H9 (cell line): Measurements from ENCODE around the gene ARHGEF9. TPM values are rescaled to one million over a fixed set of nuclear protein-coding genes. Genes with fewer than 3 reads are reported as not detected.

Experiments used
- DNase-seq: peaks from one replicate; pipeline ENCODE4 v3.0.0-alpha.2; 2017
- H2AFZ ChIP-seq: one replicate; pipeline ENCODE4 v1.6.1; 2013; ENCODE audit warnings: mild to moderate bottlenecking, low read length, control low read depth, moderate library complexity
- H2AK5ac ChIP-seq: 2 replicates; pipeline ENCODE4 v1.6.1; 2013; ENCODE audit warnings: low read length, control low read depth, mixed read lengths; ENCODE audit not compliant: insufficient read length
- H2BK120ac ChIP-seq: one replicate; pipeline ENCODE4 v1.6.1; 2013; ENCODE audit warnings: low read depth, mild to moderate bottlenecking, low read length, control low read depth, inconsistent platforms; ENCODE audit not compliant: poor library complexity, severe bottlenecking
- H2BK12ac ChIP-seq: 2 replicates; pipeline ENCODE4 v1.6.1; 2013; ENCODE audit warnings: low read length, control low read depth, mixed read lengths, low read depth; ENCODE audit not compliant: insufficient read length
- H2BK15ac ChIP-seq: 2 replicates; pipeline ENCODE4 v1.6.1; 2013; ENCODE audit warnings: low read depth, low read length, control low read depth
- H2BK20ac ChIP-seq: one replicate; pipeline ENCODE4 v1.6.1; 2013; ENCODE audit warnings: low read depth, mild to moderate bottlenecking, low read length, control low read depth, inconsistent platforms; ENCODE audit not compliant: poor library complexity, severe bottlenecking
- H2BK5ac ChIP-seq: 2 replicates; pipeline ENCODE4 v1.6.1; 2013; ENCODE audit warnings: low read length, control low read depth, mixed read lengths; ENCODE audit not compliant: insufficient read length
- H3K14ac ChIP-seq: 2 replicates; pipeline ENCODE4 v1.6.1; 2013; ENCODE audit warnings: low read length, control low read depth; ENCODE audit not compliant: insufficient read depth
- H3K18ac ChIP-seq: 2 replicates; pipeline ENCODE4 v1.6.1; 2013; ENCODE audit warnings: low read depth, mild to moderate bottlenecking, mixed read lengths, low read length, control low read depth; ENCODE audit not compliant: insufficient read length
- H3K23ac ChIP-seq: 2 replicates; pipeline ENCODE4 v1.6.1; 2013; ENCODE audit warnings: low read length, control low read depth, mixed read lengths, low read depth; ENCODE audit not compliant: insufficient read length
- H3K23me2 ChIP-seq: 2 replicates; pipeline ENCODE4 v1.6.1; 2013; ENCODE audit warnings: low read depth, mild to moderate bottlenecking, mixed read lengths, low read length, control low read depth; ENCODE audit not compliant: insufficient read length, poor library complexity, severe bottlenecking
- H3K27ac ChIP-seq: 2 replicates; pipeline ENCODE4 v1.5.1; 2013; ENCODE audit warnings: low read length, control low read depth, mixed read lengths, low read depth; ENCODE audit not compliant: insufficient read length
- H3K27me3 ChIP-seq: 2 replicates; pipeline ENCODE4 v1.6.1; 2013; ENCODE audit warnings: low read length, control low read depth, inconsistent platforms; ENCODE audit not compliant: insufficient read depth
- H3K4ac ChIP-seq: 2 replicates; pipeline ENCODE4 v1.6.1; 2013; ENCODE audit warnings: low read depth, mild to moderate bottlenecking, control low read depth, inconsistent platforms, low read length, moderate library complexity
- H3K4me1 ChIP-seq: 2 replicates; pipeline ENCODE4 v1.6.1; 2013; ENCODE audit warnings: low read length, control low read depth, inconsistent platforms; ENCODE audit not compliant: insufficient read depth
- H3K4me2 ChIP-seq: 2 replicates; pipeline ENCODE4 v1.6.1; 2013; ENCODE audit warnings: low read length, control low read depth, mixed read lengths; ENCODE audit not compliant: insufficient read length, insufficient read depth
- H3K56ac ChIP-seq: 2 replicates; pipeline ENCODE4 v1.6.1; 2013; ENCODE audit warnings: low read depth, mild to moderate bottlenecking, mixed read lengths, low read length, control low read depth; ENCODE audit not compliant: insufficient read length
- H3K79me1 ChIP-seq: 2 replicates; pipeline ENCODE4 v1.6.1; 2013; ENCODE audit warnings: low read depth, mild to moderate bottlenecking, moderate library complexity, low read length, control low read depth, inconsistent platforms; ENCODE audit not compliant: insufficient read depth, poor library complexity, severe bottlenecking
- H3K79me2 ChIP-seq: 2 replicates; pipeline ENCODE4 v1.6.1; 2013; ENCODE audit warnings: low read length, control low read depth, inconsistent platforms; ENCODE audit not compliant: insufficient read depth
- H3K9ac ChIP-seq: 2 replicates; pipeline ENCODE4 v1.6.1; 2013; ENCODE audit warnings: low read length, control low read depth, mixed read lengths; ENCODE audit not compliant: insufficient read length; ENCODE audit errors: extremely low read depth
- H3K9me3 ChIP-seq: one replicate; pipeline ENCODE4 v1.6.1; 2013; ENCODE audit warnings: low read depth, low read length, inconsistent platforms; ENCODE audit not compliant: control insufficient read depth
- H3T11ph ChIP-seq: one replicate; pipeline ENCODE4 v1.6.1; 2013; ENCODE audit warnings: mild to moderate bottlenecking, low read length, control low read depth, inconsistent platforms
- H4K20me1 ChIP-seq: one replicate; pipeline ENCODE4 v1.6.1; 2013; ENCODE audit not compliant: control insufficient read depth, insufficient read length, insufficient read depth
- H4K5ac ChIP-seq: 2 replicates; pipeline ENCODE4 v1.6.1; 2013; ENCODE audit warnings: low read depth, mild to moderate bottlenecking, mixed read lengths, low read length, control low read depth; ENCODE audit not compliant: insufficient read length
- H4K8ac ChIP-seq: replicated peaks from 2 replicates; pipeline ENCODE4 v1.6.1; 2013; ENCODE audit warnings: low read length, control low read depth, mixed read lengths, low read depth; ENCODE audit not compliant: insufficient read length
- H4K91ac ChIP-seq: 2 replicates; pipeline ENCODE4 v1.6.1; 2013; ENCODE audit warnings: low read depth, mild to moderate bottlenecking, moderate library complexity, mixed read lengths, low read length, control low read depth; ENCODE audit not compliant: insufficient read length
- H3K27ac Mint-ChIP-seq, 3 experiments: 2 replicates in 2 of 3; 3 replicates in 1 of 3; pipeline ENCODE4 v1.8.0; 2020 to 2021; ENCODE audit warnings: mixed read lengths in 3 of 3, mild to moderate bottlenecking in 1 of 3, moderate library complexity in 1 of 3
- H3K27me3 Mint-ChIP-seq: 2 replicates; pipeline ENCODE4 v1.8.0; 2021; ENCODE audit warnings: low read depth, mild to moderate bottlenecking, moderate library complexity, mixed read lengths
- H3K36me3 Mint-ChIP-seq, 3 experiments: 2 replicates in 2 of 3; 3 replicates in 1 of 3; pipeline ENCODE4 v1.8.0; 2020 to 2021; ENCODE audit warnings: low read depth in 3 of 3, mixed read lengths in 3 of 3; ENCODE audit not compliant: insufficient read depth in 1 of 3
- H3K4me1 Mint-ChIP-seq, 2 experiments: 2 replicates each; pipeline ENCODE4 v1.8.0; 2020; ENCODE audit warnings: mixed read lengths in 2 of 2
- H3K4me3 Mint-ChIP-seq, 2 experiments: 2 replicates in 1 of 2; 3 replicates in 1 of 2; pipeline ENCODE4 v1.8.0; 2020 to 2021; ENCODE audit warnings: mild to moderate bottlenecking in 2 of 2, mixed read lengths in 2 of 2, moderate library complexity in 1 of 2
- H3K9me3 Mint-ChIP-seq, 2 experiments: 2 replicates in 1 of 2; 3 replicates in 1 of 2; pipeline ENCODE4 v1.8.0; 2020; ENCODE audit warnings: mild to moderate bottlenecking in 2 of 2, mixed read lengths in 2 of 2, moderate library complexity in 1 of 2
- WGBS: extraction: QIAGEN DNeasy Blood & Tissue Kit; methylation state at CpG from one replicate; pipeline ENCODE4 v1.1.7; 2013; ENCODE audit warnings: missing lambda C conversion rate, low lambda C conversion rate, mixed read lengths; ENCODE audit not compliant: insufficient read length; ENCODE audit errors: extremely low coverage; 5-methylcytosine and 5-hydroxymethylcytosine counted together
- total RNA-seq: library from RNA; stranded (reverse); gene quantifications from 2 replicates; pipeline ENCODE4 v1.2.1, GENCODE V29; 2021
- TF ChIP-seq, protein P1 (sequence below): fragments of 200-600 bp; sonication (generic); conservative IDR thresholded peaks from 3 replicates; pipeline ENCODE4 v1.8.0; 2021; ENCODE audit warnings: antibody characterized with exemption, mild to moderate bottlenecking

The ARHGEF9 gene
- total RNA-seq, 1 experiment from 2014 or later: 26.4 TPM

DNA sequence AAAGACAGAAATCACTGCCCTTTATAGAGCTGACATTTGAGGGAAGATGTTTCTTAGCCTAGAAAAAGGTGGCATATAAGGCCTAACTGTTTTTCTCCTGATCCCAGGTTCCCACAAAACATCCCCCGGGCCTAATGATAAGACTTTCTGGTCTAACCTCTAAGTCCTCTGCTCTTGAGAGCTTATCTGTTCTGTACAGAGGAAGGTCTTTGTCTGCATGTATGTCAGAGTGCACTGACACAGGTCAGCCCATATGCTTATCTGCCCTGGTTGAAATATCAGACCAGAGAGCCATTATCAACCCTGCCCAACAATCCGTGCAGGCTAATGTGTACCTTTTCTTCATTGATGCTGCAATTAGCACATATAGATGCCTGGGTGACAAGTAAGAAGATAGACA, 76.2 kb downstream of the ARHGEF9 start:
- Histone ChIP-seq H3K9me3 (peaks cover 38% of the 10 kb centered on the region), H3K27me3 (no peaks in the 10 kb centered on the region), H3K4me2 (no peak overlapping the region), H3K4ac (no peak overlapping the region), H3K23ac (no peak overlapping the region), H3K79me1 (no peaks in the 10 kb centered on the region), H3K27ac (no peak overlapping the region), H4K20me1 (no peaks in the 10 kb centered on the region), H4K8ac (no peak overlapping the region), H3K14ac (no peak overlapping the region), H4K91ac (no peak overlapping the region), H2BK120ac (no peak overlapping the region), H3K79me2 (no peaks in the 10 kb centered on the region), H3K18ac (no peak overlapping the region), H2AK5ac (no peak overlapping the region), H2BK12ac (no peak overlapping the region), H3K4me1 (no peaks in the 10 kb centered on the region), H2AFZ (no peak overlapping the region), H2BK15ac (no peak overlapping the region), H3K9ac (no peak overlapping the region), H4K5ac (no peak overlapping the region), H2BK5ac (no peak overlapping the region), H3K23me2 (no peaks in the 10 kb centered on the region), H3K56ac (no peak overlapping the region), H2BK20ac (no peak overlapping the region), H3T11ph (no peak overlapping the region)
- Mint-ChIP-seq H3K4me3 (no peak overlapping the region), H3K4me1 (peaks cover under 1 to 2% of the 10 kb centered on the region in 2 experiments; a peak in 1 of 4 replicates), H3K27me3 (no peaks in the 10 kb centered on the region), H3K36me3 (peaks cover 17 to 25% (median 20%) of the 10 kb centered on the region in 3 experiments), H3K27ac (no peak overlapping the region), H3K9me3 (peaks cover 61% of the 10 kb centered on the region in 2 experiments)
- TF ChIP-seq, protein P1, sequence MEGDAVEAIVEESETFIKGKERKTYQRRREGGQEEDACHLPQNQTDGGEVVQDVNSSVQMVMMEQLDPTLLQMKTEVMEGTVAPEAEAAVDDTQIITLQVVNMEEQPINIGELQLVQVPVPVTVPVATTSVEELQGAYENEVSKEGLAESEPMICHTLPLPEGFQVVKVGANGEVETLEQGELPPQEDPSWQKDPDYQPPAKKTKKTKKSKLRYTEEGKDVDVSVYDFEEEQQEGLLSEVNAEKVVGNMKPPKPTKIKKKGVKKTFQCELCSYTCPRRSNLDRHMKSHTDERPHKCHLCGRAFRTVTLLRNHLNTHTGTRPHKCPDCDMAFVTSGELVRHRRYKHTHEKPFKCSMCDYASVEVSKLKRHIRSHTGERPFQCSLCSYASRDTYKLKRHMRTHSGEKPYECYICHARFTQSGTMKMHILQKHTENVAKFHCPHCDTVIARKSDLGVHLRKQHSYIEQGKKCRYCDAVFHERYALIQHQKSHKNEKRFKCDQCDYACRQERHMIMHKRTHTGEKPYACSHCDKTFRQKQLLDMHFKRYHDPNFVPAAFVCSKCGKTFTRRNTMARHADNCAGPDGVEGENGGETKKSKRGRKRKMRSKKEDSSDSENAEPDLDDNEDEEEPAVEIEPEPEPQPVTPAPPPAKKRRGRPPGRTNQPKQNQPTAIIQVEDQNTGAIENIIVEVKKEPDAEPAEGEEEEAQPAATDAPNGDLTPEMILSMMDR: no peak
- DNase-seq: no peak
- WGBS: no CpG with 5 or more reads among the region's 2 CpGs
